Measurements from ENCODE around the gene KDF1. TPM values are rescaled to one million over a fixed set of nuclear protein-coding genes. Genes with fewer than 3 reads are reported as not detected.

The KDF1 gene, protein sequence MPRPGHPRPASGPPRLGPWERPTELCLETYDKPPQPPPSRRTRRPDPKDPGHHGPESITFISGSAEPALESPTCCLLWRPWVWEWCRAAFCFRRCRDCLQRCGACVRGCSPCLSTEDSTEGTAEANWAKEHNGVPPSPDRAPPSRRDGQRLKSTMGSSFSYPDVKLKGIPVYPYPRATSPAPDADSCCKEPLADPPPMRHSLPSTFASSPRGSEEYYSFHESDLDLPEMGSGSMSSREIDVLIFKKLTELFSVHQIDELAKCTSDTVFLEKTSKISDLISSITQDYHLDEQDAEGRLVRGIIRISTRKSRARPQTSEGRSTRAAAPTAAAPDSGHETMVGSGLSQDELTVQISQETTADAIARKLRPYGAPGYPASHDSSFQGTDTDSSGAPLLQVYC
- not detected for total RNA-seq

- TF ChIP-seq, protein P1, sequence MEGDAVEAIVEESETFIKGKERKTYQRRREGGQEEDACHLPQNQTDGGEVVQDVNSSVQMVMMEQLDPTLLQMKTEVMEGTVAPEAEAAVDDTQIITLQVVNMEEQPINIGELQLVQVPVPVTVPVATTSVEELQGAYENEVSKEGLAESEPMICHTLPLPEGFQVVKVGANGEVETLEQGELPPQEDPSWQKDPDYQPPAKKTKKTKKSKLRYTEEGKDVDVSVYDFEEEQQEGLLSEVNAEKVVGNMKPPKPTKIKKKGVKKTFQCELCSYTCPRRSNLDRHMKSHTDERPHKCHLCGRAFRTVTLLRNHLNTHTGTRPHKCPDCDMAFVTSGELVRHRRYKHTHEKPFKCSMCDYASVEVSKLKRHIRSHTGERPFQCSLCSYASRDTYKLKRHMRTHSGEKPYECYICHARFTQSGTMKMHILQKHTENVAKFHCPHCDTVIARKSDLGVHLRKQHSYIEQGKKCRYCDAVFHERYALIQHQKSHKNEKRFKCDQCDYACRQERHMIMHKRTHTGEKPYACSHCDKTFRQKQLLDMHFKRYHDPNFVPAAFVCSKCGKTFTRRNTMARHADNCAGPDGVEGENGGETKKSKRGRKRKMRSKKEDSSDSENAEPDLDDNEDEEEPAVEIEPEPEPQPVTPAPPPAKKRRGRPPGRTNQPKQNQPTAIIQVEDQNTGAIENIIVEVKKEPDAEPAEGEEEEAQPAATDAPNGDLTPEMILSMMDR (IDR thresholded peaks at IDR 0.05; ENCODE audit: low read depth), result no peak
These were observed at the start of gene KDF1 for GRCh38 chr1:26959722-26960624. KDF1 (minus strand) TSS chr1:26960468; CDS start chr1:26952380, 8,088 bp downstream.

GRCh38 chr1:27009601-27010197, 49.4 kb upstream of the KDF1 start:
- TF ChIP-seq, protein P1 (IDR thresholded peaks at IDR 0.05; ENCODE audit: low read depth), result no peak

- TF ChIP-seq, protein P1 (IDR thresholded peaks at IDR 0.05; ENCODE audit: low read depth), result no peak
These were observed 47.8 kb upstream of the KDF1 start for GRCh38 chr1:27007909-27008582.

DNA sequence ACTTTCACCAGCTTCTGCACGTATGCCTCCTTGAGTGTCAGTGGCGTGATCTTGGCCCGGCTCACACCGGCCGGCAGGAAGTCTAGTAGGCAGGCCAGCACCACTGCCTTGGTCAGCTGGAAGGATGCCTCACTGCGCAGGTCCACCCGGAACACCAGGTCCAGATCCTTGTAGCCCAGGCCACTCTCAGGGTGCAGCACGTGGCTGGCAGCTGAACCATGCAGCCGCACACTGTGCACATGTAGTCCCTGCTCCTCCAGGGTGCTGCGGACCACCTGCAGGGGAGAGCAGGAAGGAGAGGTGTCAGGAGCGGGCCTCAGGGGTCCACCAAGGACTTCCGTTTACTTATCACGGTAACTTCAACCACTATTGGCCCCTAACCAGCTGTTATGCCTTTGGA, 46.4 kb upstream of the KDF1 start:
- TF ChIP-seq, protein P1 (IDR thresholded peaks at IDR 0.05; ENCODE audit: low read depth), result no peak

- TF ChIP-seq, protein P1 (IDR thresholded peaks at IDR 0.05; ENCODE audit: low read depth), result no peak
These were observed 45.6 kb upstream of the KDF1 start for GRCh38 chr1:27005648-27006496.

DNA sequence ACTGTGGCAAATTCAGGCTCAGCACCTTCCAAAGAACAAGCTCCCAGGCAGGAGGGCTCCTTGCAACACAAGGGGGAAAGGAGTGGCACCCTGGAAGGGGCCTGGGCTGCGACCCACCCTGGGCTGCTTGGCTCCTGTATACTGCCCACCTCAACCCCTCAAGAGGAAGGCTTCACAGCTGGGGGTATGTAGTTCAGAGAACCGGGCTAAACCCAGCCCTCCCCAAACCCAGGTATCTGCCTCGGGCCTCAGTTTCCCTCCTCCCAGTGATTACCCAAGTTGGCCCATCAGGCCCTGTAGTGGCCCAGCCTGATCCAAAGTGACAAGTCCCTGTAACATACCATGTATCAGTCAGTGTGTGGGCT, 44.9 kb upstream of the KDF1 start:
- TF ChIP-seq, protein P1 (IDR thresholded peaks at IDR 0.05; ENCODE audit: low read depth), result no peak
